HG03432 (cell line): ENCODE data around the gene CCDC80.
"Not testable (repeated sequence)": the region's sequence is repeated elsewhere in the genome, so short reads cannot be mapped to it uniquely, and the experiment has no call there.

Experiments used
- ATAC-seq: cut with Tn5 transposase; IDR thresholded peaks from one replicate; pipeline ENCODE4 v1.9.1; 2021; ENCODE audit warnings: mild to moderate bottlenecking, moderate library complexity; ENCODE audit not compliant: unreplicated experiment

Gene CCDC80

GRCh38 chr3:112640930-112641801, at the start of gene CCDC80:
Gene CCDC80, minus strand, starts transcription at chr3:112641143. Its CDS starts 1,238 bp downstream, at chr3:112639905.
- no peak for ATAC-seq

GRCh38 chr3:112689989-112690388, 49.0 kb upstream of the CCDC80 start:
- ATAC-seq: no peak

- no peak for ATAC-seq
These were observed 48.4 kb upstream of the CCDC80 start for GRCh38 chr3:112689385-112689784.

- no peak for ATAC-seq
These were observed 47.9 kb upstream of the CCDC80 start for GRCh38 chr3:112688819-112689218.

GRCh38 chr3:112688085-112688769, 47.3 kb upstream of the CCDC80 start:
- ATAC-seq: no peak

GRCh38 chr3:112687616-112688015, 46.7 kb upstream of the CCDC80 start:
- ATAC-seq: no peak

GRCh38 chr3:112687211-112687610, 46.3 kb upstream of the CCDC80 start:
- ATAC-seq: no peak

GRCh38 chr3:112685956-112686799, 45.2 kb upstream of the CCDC80 start:
- no peak for ATAC-seq

GRCh38 chr3:112685420-112685819, 44.5 kb upstream of the CCDC80 start:
- ATAC-seq: no peak

- no peak for ATAC-seq
These were observed 41.4 kb upstream of the CCDC80 start for GRCh38 chr3:112682361-112682760.

- no peak for ATAC-seq
These were observed 40.9 kb upstream of the CCDC80 start for GRCh38 chr3:112681822-112682325.

GRCh38 chr3:112676659-112677234, 35.8 kb upstream of the CCDC80 start:
- peak; percentile 100 for ATAC-seq

- no peak for ATAC-seq
These were observed 35.1 kb upstream of the CCDC80 start for GRCh38 chr3:112675943-112676535.

- no peak for ATAC-seq
These were observed 34.4 kb upstream of the CCDC80 start for GRCh38 chr3:112675349-112675748.

GRCh38 chr3:112672716-112673541, 32.0 kb upstream of the CCDC80 start:
- no peak for ATAC-seq

- ATAC-seq: no peak
These were observed 31.2 kb upstream of the CCDC80 start for GRCh38 chr3:112671930-112672715.

GRCh38 chr3:112670824-112671223, 29.9 kb upstream of the CCDC80 start:
- ATAC-seq: no peak

GRCh38 chr3:112667599-112667998, 26.7 kb upstream of the CCDC80 start:
- no peak for ATAC-seq

- not testable (repeated sequence) for ATAC-seq
These were observed 24.1 kb upstream of the CCDC80 start for GRCh38 chr3:112665009-112665408.
